TTC549 (cell line): ENCODE measurements around the gene PSMA3.

Source experiments
- FAIRE-seq: peaks from 2 replicates; lab custom pipeline; 2012; peaks lifted over from hg19 to GRCh38; lab: Jason Lieb, UNC

Gene PSMA3

GRCh38 chr14:58272588-58273372, 28.1 kb downstream of the PSMA3 start:
- no peak for FAIRE-seq

GRCh38 chr14:58274881-58275280, 30.2 kb downstream of the PSMA3 start:
- no peak for FAIRE-seq

DNA sequence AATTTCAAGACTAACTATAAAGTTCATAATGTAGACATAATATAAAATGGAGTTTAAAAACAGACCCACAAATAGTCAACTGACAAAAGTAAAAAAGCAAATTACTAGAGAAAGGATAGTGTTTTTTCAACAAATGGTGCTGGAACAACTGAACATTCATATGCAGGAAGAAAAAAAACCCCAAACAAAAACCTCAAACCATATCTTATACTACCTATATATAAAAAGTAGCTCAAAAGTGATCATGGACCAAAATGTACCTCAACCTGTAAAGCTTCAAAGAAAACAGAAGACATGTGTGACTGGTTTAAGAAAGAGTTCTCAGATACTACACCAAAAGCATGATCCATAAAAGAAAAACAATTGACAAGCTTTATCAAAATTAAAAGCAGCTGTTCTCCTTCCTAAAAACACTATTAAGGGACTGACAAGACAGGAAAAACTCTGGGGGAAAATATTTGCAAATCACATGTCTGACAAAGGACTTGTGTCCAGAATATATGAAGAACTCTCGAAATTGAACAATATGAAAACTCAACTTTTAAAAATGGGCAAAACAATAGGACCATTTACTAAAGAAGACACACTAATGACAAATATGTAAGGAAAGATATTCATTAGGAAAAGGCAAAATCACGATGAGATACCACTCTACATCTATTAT, 31.0 kb downstream of the PSMA3 start:
- FAIRE-seq = no peak

GRCh38 chr14:58276208-58276607, 31.6 kb downstream of the PSMA3 start:
- no peak for FAIRE-seq

DNA sequence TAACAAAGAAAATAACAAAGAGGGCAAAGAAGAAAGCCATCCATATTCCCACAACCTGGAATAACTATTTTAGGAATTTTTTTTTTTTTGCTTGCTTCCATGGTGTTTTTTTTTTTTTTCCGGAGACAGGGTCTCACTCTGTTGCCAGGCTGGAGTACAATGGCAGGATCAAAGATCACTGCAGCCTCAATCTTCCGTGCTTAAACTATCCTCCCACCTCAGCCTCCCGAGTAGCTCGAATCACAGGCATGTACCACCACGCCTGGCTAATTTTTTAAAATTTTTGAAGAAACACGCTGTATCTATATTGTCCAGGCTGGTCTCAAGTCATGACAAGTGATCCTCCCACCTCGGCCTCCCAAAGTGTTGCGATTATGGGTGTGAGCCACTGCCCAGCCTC, 33.5 kb downstream of the PSMA3 start:
- FAIRE-seq = no peak

DNA sequence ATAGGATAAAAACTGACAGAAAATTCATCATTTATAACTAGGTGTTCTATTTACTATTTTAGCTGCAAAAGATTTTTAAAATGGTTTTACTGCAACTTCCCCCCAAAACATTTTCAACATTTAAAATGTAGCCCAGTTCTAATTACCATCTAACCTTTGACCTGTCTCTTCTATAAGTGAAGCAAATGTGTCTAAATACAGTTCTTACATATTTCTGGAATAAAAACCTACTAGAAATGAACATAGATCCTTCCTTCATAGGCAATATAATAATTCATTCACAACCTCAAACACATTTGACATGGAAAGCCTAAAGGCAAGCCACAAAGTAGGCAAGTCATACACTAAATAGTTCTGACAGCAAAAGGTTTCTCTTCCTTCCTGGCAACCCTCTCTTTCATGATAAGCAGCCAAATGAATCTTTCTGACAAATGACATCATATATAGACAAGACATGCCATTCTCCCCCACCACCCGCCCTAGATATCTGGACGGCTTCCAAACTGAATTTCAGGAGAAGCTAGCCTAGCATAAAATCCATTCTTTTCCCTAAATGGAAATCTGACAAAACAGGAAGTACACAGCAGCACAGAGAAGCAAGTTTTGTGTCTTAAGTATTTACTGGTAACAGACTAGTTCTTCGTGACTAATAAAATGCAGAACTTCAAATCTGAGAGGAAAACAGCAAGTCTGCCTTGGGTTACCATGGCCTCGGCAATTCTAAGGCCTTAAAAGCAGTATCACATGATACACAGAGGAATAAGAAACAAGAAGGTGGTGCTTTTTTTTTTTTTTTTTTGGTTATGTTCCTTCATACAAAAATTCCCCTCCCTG, 36.5 kb downstream of the PSMA3 start:
- no peak for FAIRE-seq

- FAIRE-seq = no peak
Measured at GRCh38 chr14:58281969-58282368, 37.3 kb downstream of the PSMA3 start.

DNA sequence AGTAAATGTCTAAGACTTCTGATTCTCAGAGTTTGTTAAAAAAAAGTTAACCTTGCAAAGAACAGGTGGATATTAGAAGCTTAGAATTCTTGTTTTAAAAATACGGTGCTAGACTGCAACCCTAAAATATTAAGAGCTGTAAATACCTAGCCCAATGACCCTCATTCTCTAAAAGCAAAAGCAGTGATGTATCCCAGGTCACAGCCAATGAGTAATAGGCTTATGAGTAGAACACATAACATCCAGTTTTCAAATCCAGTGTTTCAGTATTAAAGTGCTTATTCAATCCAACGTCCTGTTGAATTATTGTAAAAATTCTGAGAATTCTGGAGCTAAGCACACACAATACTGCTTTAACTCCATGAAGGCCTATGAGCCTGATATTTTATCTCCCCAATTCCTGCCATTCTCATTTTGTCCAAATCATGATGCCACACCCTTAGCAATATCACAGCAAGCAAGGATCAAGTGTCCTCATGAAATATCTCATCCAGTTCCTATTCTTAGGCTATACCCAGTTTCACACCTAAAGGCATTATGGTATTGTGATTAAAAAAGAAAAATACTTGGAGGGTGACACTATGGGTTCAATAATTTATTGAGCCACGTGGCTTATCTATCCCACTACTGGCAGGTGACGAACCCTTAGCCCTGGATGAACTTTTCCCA, 38.4 kb downstream of the PSMA3 start:
- no peak for FAIRE-seq

DNA sequence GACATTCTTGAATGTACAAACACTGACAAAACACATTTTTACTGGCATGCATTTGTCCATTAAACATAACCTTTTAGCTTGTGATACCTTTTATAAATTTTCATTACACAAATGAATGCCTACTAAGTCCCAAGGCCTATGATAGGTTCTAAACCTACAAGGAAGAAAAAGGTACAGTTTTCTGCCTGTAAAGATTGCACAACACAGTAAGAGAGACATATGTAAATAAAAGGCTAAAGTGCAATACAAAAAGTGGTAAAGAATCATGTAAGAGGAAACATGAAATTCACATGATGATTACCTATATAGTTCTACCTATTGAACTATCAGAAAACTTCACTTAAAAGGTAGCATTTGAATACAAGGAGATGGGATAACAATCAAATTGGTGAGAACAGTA, 39.1 kb downstream of the PSMA3 start:
- no peak for FAIRE-seq

GRCh38 chr14:58285132-58285531, 40.5 kb downstream of the PSMA3 start:
- FAIRE-seq = no peak

DNA sequence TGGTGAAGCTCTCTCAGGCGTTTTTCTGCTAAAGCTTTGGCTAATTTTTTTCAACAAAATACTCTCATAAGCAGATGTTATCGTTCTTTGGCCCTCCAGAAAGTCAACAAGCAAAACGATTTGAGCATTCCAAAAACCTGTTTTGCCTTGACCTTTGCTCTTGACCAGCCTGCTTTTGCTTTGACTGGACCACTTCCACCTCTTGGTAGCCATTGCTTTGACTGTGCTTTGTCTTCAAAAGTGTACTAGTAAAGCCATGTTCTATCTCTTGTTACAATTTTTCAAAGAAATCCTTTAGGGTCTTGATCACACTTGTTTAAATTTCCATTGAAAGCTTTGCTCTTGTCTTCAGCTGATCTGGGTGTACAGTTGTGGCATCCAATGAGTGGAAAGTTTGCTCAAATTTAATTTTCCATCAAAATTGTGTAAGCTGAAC, 43.0 kb downstream of the PSMA3 start:
- no peak for FAIRE-seq

DNA sequence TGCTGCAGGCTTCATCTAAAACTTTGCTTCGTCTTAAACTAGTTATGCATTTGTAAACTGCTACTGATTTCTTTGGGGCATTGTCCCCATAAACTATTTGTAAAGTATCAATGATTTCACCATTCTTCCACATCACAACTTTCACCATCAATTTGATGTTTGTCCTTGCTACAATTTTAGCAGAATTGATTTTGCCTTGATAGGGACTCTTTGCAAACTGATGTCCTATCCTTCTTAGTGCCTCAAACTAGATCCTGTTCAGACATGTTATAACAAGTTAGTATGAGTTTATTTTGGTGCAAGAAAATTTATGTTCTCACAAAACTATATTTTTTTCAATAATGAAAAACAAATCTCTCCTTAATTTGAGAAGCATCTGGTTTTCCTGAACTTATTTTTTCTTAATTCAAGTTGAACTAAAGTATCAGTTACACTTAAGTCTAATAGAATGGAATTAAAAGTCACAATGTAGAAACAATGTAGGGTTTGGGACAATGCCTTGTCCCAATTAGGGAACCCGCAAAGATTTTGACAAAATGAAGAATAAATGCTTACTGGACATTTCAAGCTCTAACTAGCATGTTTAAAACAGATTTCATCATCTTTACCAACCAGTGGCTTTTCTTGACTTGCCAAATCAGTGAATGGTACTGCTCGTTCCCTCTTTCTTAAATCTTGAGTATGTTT, 43.6 kb downstream of the PSMA3 start:
- no peak for FAIRE-seq

- no peak for FAIRE-seq
Measured at GRCh38 chr14:58291646-58292045, 47.0 kb downstream of the PSMA3 start.

DNA sequence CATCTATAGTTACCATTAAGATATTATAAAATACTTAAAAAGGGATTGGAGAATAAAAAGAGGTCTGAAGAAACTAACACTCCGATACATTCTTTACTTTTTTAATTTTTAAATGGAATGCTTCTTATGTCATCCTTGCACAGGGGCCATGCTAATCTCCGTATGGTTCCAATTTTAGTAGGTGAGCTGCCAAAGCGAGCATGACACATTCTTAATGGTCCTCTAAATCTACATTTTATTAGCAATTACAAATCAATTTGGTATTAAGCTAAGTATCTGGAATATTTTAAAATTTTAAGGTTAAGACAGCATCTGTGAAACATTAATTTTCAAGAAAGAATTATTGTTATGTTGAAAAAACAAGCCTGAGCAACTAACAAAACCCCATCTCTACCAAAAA, 47.5 kb downstream of the PSMA3 start:
- FAIRE-seq = no peak

DNA sequence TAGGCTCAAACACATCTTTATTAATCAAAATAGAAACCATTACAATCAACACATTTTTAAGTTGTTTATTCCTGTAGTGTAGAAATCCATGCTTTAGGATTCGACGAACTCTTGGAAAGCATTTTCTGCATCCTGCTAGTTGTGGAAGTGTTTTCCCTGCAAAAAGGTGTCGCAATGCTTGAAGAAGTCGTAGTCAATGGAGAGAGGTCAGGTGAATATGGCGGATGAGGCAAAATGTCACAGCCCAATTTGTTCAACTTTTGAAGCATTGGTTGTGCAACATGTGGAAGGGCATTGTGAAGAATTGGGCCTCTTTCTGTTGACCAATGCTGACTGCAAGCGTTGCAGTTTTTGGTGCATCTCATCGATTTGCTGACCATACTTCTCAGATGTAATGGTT, 49.6 kb downstream of the PSMA3 start:
- no peak for FAIRE-seq

DNA sequence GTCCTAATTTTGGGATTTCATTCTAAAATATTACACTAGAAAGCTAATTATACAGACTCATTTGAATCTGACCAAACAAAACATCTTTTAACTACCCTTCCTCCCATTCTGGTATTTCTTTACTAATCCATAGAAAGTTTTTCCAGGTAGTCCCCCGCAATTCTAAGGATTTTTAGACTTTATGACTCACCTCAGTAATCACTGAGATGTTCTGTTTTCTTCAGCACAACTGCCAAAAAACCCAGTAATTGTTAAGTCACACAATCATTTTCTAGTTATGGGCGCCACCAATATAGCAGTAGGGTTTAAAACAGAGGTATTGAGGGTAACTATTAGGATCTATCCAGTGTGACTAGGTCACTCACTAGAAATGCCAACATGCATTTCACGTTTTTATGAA, 52.1 kb downstream of the PSMA3 start:
- no peak for FAIRE-seq

- no peak for FAIRE-seq
Measured at GRCh38 chr14:58297412-58297761, 52.7 kb downstream of the PSMA3 start.

DNA sequence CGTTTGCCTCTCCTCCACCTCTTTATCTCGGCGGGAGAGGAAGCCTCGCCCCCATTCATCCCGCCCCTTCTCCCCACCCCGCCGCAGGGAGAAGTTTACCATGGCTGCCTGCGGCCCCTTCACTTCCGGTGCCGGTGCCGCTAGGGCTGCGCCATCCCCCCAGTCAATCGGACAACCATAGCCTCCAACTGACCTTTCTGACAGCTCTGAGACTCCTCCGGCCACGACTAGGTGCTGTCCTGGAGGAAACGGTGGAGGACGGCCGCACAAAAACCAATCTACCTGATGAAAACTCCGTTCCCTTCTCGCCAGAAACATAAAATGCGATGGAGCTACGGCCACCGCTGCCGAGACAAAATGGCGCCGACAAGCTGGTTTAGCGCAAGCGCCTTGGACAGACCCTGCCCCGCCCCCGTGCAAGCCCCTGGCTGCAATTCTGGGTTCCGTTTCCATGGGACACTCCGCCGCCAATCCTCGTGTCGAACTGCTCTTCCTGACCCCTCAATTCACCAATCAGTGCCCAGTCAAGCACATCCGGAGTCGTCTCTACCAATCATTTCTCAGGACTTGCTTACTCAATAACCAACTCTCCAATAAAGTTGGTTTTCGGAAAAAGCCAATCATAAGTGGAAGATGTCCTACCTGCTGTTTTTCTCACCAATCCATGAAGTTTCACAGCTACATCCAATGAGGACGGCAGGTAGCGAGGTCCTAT, 53.3 kb downstream of the PSMA3 start:
- peak; percentile 99 for FAIRE-seq

DNA sequence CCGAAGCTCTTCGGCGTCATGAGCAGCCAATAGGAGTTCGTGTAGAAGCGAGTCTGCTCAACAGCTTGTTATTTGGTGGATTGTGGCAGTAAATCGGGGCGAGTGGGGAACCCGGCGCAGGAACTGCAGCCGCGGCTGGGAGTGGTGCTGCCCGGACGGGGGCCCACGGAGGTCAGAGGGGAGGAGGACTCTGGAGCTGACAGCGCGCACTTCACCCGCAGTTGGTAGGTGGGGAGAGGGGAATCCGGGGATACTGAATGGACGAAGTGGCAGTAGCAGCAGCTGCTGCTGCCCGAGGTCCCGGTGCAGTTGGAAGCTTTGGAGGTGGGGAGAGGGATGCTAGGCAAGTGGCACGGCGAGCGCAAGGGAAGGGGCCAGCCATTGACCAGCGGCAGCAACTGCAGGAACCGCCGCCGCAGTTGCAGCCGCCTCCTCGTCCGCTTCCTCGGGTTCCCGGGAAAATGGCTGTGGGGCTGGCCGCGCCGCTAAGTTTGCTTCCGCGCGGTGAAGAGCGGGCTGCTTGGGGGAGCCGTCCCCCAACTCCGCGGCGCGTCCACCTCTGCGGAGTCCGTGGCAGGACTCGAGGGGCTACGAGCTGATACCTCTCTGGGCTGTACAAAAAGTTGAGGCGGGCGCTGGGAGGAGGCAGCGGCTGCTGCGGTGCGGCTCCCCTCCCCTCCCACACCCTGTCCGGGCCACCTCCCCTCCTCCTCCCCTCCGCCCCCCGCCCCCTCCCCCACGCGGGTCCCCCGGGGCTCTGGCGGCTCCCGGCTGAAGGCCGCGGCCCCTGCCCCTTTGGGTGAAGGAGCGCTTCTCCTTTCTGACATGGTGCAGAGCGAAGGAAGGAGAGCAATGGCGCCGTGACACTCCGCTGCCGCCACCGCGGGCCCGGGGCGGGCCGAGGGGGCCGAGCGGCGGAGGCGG, 54.1 kb downstream of the PSMA3 start, which contains the start of gene ARID4A:
Gene ARID4A, plus strand, starts transcription at position 79 of the 924 bp plus-strand sequence. CDS start 1,300 bp downstream, outside the sequence.
- FAIRE-seq = no peak
